HUES48 (cell line): ENCODE measurements around the gene SCYGR3.

Experiments used
- H3K27ac ChIP-seq: one replicate; pipeline ENCODE4 v1.7.0; 2013; ENCODE audit warnings: low read depth, low read length, inconsistent platforms
- H3K27me3 ChIP-seq: 2 replicates; pipeline ENCODE4 v1.6.1; 2013; ENCODE audit warnings: mild to moderate bottlenecking, low read length; ENCODE audit not compliant: control insufficient read depth, insufficient read depth
- H3K36me3 ChIP-seq: 2 replicates; pipeline ENCODE4 v1.6.1; 2013; ENCODE audit warnings: low read length; ENCODE audit not compliant: control insufficient read depth, insufficient read depth
- H3K4me1 ChIP-seq: 2 replicates; pipeline ENCODE4 v1.6.1; 2013; ENCODE audit warnings: mild to moderate bottlenecking, low read length; ENCODE audit not compliant: control insufficient read depth, insufficient read depth
- H3K4me3 ChIP-seq: 2 replicates; pipeline ENCODE4 v1.5.1; 2013; ENCODE audit warnings: mild to moderate bottlenecking, low read depth, low read length
- H3K9ac ChIP-seq: 2 replicates; pipeline ENCODE4 v1.6.1; 2013; ENCODE audit warnings: mild to moderate bottlenecking, low read depth, low read length, moderate library complexity
- H3K9me3 ChIP-seq: 2 replicates; pipeline ENCODE4 v1.6.1; 2013; ENCODE audit warnings: low read length; ENCODE audit not compliant: control insufficient read depth, insufficient read depth

The SCYGR3 gene

GRCh38 chr2:227592694-227593387 is 21.8 kb downstream of the SCYGR3 start:
- Histone ChIP-seq H3K9me3 (no peaks in the 10 kb centered on the region), H3K9ac (no peak overlapping the region), H3K4me3 (no peak overlapping the region), H3K27me3 (no peaks in the 10 kb centered on the region), H3K4me1 (no peaks in the 10 kb centered on the region), H3K27ac (no peak overlapping the region), H3K36me3 (no peaks in the 10 kb centered on the region)

DNA sequence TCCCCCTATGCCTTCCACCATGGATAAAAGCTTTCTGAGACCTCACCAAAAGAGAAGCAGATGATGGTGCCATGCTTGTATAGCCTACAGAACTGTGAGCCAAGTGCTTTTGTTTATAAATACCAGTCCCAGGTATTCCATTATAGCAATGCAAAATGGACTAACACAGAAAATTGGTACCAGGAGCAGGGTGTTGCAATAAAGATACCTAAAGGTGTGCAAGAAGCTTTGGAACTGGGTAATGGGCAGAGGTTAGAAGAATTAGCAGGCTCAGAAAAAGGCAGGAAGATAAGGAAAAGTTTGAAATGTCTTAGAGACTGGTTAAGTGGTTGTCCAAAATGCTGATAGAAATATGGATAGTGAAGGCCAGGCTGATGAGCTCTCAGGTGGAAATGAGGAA is 32.3 kb downstream of the SCYGR3 start:
- Histone ChIP-seq H3K27me3 (no peaks in the 10 kb centered on the region), H3K27ac (no peak overlapping the region), H3K4me1 (peaks cover 4% of the 10 kb centered on the region), H3K9ac (no peak overlapping the region), H3K9me3 (peaks cover 11% of the 10 kb centered on the region), H3K4me3 (no peak overlapping the region), H3K36me3 (no peaks in the 10 kb centered on the region)

- no peak overlapping the region for H3K27ac ChIP-seq
- H3K4me3 ChIP-seq, result no peak overlapping the region
- H3K36me3 ChIP-seq, result no peaks in the 10 kb centered on the region
- no peak overlapping the region for H3K9ac ChIP-seq
- peaks cover 9% of the 10 kb centered on the region for H3K4me1 ChIP-seq
- H3K9me3 ChIP-seq, result peaks cover 11% of the 10 kb centered on the region
- no peaks in the 10 kb centered on the region for H3K27me3 ChIP-seq
These were observed 34.8 kb downstream of the SCYGR3 start for GRCh38 chr2:227579791-227580190.

DNA sequence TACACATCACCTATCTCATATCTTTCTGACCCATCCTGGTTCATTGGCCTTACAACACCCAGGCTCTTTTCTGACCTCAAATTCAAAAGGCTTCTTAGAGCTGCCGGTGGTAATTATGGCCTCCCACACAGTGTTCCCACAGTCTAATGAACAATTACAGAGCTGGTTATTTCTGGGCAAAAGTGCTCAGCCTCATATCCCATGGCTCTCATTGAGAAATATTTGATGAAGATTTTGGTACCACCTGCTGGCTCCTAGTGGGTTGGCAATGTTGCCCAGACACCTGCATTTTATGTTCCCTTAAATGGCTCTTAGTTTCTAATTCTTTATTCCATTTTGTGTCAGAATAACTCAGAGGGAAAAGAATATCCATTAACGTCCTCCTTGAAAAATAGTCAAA is 36.0 kb downstream of the SCYGR3 start:
- Histone ChIP-seq H3K36me3 (no peaks in the 10 kb centered on the region), H3K4me3 (no peak overlapping the region), H3K9me3 (peaks cover 11% of the 10 kb centered on the region), H3K27me3 (no peaks in the 10 kb centered on the region), H3K4me1 (peaks cover 9% of the 10 kb centered on the region), H3K9ac (no peak overlapping the region), H3K27ac (no peak overlapping the region)

GRCh38 chr2:227577555-227577954 is 37.1 kb downstream of the SCYGR3 start:
- H3K9me3 ChIP-seq, result peaks cover 7% of the 10 kb centered on the region
- H3K27me3 ChIP-seq, result no peaks in the 10 kb centered on the region
- no peaks in the 10 kb centered on the region for H3K36me3 ChIP-seq
- no peak overlapping the region for H3K27ac ChIP-seq
- no peak overlapping the region for H3K9ac ChIP-seq
- H3K4me1 ChIP-seq, result peaks cover 9% of the 10 kb centered on the region
- no peak overlapping the region for H3K4me3 ChIP-seq

GRCh38 chr2:227576812-227577211 is 37.8 kb downstream of the SCYGR3 start:
- Histone ChIP-seq H3K9ac (no peak overlapping the region), H3K36me3 (no peaks in the 10 kb centered on the region), H3K27me3 (no peaks in the 10 kb centered on the region), H3K27ac (peak overlapping the region; percentile 18), H3K4me3 (no peak overlapping the region), H3K9me3 (no peaks in the 10 kb centered on the region), H3K4me1 (peaks cover 9% of the 10 kb centered on the region)

DNA sequence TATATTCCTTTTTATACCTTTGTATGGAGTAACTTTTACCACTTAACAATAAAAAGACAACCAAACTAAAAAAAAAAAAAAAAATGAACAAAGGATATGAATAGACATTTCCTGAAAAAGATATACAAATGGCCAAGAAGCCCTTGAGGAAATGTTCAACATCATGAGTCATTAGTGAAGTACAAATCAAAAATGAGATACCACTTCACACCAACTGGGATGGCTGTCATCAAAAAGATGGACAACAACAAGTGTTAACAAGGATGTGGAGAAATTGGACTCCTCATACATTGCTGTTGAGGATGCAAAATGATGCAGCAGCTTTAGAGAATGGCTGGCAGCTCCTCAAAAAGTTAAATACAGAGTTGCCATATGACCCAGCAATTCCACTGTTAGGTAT is 38.5 kb downstream of the SCYGR3 start:
- Histone ChIP-seq H3K9me3 (no peaks in the 10 kb centered on the region), H3K27me3 (no peaks in the 10 kb centered on the region), H3K4me1 (peaks cover 9% of the 10 kb centered on the region), H3K9ac (no peak overlapping the region), H3K36me3 (no peaks in the 10 kb centered on the region), H3K4me3 (no peak overlapping the region), H3K27ac (no peak overlapping the region)

GRCh38 chr2:227570615-227571014 is 44.0 kb downstream of the SCYGR3 start:
- Histone ChIP-seq H3K27ac (no peak overlapping the region), H3K9me3 (no peaks in the 10 kb centered on the region), H3K4me3 (no peak overlapping the region), H3K36me3 (no peaks in the 10 kb centered on the region), H3K4me1 (peaks cover 8% of the 10 kb centered on the region; the same call in 1 of the 2 replicates), H3K27me3 (no peaks in the 10 kb centered on the region), H3K9ac (no peak overlapping the region)

- Histone ChIP-seq H3K27me3 (no peaks in the 10 kb centered on the region), H3K36me3 (no peaks in the 10 kb centered on the region), H3K27ac (no peak overlapping the region), H3K4me1 (peaks cover 8% of the 10 kb centered on the region; the same call in 1 of the 2 replicates), H3K9me3 (no peaks in the 10 kb centered on the region), H3K4me3 (no peak overlapping the region), H3K9ac (no peak overlapping the region)
These were observed 45.8 kb downstream of the SCYGR3 start for GRCh38 chr2:227568852-227569169.

DNA sequence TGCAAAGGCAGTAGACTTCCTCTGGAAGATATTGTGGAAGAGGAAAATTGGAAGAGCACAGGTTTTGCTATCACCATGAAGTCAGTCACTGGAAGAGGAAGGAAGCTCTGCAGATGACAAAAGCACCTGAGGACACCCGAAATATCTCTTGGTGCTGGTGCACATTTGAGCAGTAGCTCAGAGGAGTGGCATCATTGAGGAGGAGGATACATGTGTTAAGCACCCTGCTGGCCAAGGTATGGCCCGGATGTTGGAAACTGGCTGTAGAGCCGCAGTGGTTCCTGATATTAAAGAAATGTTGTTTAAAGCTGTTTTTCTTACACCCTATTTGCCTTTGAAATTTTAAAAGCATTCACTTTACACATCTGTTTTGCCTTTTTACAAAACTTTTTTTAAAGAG is 48.6 kb downstream of the SCYGR3 start:
- no peaks in the 10 kb centered on the region for H3K36me3 ChIP-seq
- H3K4me3 ChIP-seq, result no peak overlapping the region
- H3K27me3 ChIP-seq, result no peaks in the 10 kb centered on the region
- no peaks in the 10 kb centered on the region for H3K9me3 ChIP-seq
- H3K9ac ChIP-seq, result no peak overlapping the region
- H3K27ac ChIP-seq, result no peak overlapping the region
- peaks cover 8% of the 10 kb centered on the region; the same call in 1 of the 2 replicates for H3K4me1 ChIP-seq

DNA sequence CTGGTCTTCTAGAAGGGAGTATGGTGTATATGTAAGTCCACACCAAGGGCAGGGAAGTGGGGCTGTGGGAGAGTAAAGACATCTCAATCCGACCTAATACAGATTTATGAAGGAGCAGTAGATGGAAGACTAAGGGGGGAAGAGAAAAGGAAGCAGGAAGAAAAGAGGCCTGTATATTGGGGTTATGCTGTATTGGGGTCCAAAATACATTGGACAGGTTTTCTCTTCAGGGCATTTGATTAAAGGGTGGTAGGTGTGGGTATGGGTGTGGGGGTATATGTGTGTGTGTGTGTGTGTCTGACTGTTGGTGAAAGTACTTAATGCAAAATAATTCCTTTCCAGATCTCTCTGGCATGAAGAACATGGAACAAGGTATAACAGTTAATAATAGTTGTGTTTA is 49.6 kb downstream of the SCYGR3 start:
- H3K4me1 ChIP-seq, result peaks cover under 1% of the 10 kb centered on the region; the same call in 1 of the 2 replicates
- no peaks in the 10 kb centered on the region for H3K27me3 ChIP-seq
- H3K4me3 ChIP-seq, result no peak overlapping the region
- no peak overlapping the region for H3K27ac ChIP-seq
- no peaks in the 10 kb centered on the region for H3K9me3 ChIP-seq
- H3K36me3 ChIP-seq, result no peaks in the 10 kb centered on the region; the same call in 1 of the 2 replicates
- H3K9ac ChIP-seq, result no peak overlapping the region
